ENCODE measurements around the gene ZCCHC14.
"Not testable (repeated sequence)": the region's sequence is repeated elsewhere in the genome, so short reads cannot be mapped to it uniquely, and the experiment has no call there.

ZCCHC14 gene

DNA sequence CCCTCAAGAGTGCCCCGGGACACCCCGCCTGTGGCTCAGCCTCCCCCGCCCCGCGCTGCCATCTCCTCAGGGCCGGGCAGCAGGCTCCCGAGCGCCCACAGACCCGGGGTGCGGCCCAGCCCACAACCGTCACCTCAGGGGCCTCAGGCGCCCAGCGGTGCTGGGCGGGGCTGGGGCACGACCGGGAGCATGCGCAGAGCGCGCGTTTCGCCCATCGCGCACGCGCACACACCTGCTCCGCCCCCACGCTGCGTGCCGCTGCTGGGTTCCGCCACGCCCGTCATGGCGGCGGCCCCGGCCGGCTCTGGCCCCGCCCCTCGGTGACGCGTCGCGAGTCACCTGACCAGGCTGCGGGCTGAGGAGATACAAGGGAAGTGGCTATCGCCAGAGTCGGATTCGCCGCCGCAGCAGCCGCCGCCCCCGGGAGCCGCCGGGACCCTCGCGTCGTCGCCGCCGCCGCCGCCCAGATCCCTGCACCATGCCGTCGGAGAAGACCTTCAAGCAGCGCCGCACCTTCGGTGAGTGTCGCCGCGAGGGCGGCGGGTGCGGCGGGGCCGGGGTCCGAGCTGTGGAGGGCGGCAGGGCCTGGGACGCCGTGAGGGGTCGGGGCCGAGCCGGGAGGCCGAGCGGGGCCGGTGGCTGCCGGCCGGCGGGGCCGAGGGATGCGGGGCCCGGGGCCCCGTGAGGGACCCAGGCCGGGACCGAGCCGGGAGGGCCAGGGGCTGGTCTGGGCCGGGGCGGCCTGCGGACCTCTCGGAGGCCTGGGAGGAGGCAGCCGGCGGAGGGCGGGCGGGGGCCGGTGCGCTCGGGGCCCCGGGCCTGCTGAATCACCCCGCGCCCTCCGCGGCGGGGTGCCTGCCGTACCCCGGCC is 100.6 kb downstream of the ZCCHC14 start, which contains the start of gene MAP1LC3B:
TSS of gene MAP1LC3B (plus strand) at position 387 of the 871 bp plus-strand sequence. CDS start at position 479, 92 bp downstream.
- Histone ChIP-seq H3K36me3 (peaks cover 15% of the 10 kb centered on the region), H3K4me1 (ENCODE audit: control insufficient read depth in 1 of 2, insufficient read depth in 1 of 2, low read depth in 1 of 2, low read length in 1 of 2) (peaks cover 55 to 57% of the 10 kb centered on the region in 2 experiments), H3K27ac (peak within 1 kb of the TSS; percentile 93), H3K9me3 (no peaks in the 10 kb centered on the region), H3K4me3 (ENCODE audit: low read depth in 1 of 2, low read length in 1 of 2) (peak within 1 kb of the TSS; percentile 78 to 84), H3K27me3 (no peaks in the 10 kb centered on the region)
- TF ChIP-seq, protein P1, sequence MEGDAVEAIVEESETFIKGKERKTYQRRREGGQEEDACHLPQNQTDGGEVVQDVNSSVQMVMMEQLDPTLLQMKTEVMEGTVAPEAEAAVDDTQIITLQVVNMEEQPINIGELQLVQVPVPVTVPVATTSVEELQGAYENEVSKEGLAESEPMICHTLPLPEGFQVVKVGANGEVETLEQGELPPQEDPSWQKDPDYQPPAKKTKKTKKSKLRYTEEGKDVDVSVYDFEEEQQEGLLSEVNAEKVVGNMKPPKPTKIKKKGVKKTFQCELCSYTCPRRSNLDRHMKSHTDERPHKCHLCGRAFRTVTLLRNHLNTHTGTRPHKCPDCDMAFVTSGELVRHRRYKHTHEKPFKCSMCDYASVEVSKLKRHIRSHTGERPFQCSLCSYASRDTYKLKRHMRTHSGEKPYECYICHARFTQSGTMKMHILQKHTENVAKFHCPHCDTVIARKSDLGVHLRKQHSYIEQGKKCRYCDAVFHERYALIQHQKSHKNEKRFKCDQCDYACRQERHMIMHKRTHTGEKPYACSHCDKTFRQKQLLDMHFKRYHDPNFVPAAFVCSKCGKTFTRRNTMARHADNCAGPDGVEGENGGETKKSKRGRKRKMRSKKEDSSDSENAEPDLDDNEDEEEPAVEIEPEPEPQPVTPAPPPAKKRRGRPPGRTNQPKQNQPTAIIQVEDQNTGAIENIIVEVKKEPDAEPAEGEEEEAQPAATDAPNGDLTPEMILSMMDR (IDR thresholded peaks at IDR 0.05) = peak; percentile 27

DNA sequence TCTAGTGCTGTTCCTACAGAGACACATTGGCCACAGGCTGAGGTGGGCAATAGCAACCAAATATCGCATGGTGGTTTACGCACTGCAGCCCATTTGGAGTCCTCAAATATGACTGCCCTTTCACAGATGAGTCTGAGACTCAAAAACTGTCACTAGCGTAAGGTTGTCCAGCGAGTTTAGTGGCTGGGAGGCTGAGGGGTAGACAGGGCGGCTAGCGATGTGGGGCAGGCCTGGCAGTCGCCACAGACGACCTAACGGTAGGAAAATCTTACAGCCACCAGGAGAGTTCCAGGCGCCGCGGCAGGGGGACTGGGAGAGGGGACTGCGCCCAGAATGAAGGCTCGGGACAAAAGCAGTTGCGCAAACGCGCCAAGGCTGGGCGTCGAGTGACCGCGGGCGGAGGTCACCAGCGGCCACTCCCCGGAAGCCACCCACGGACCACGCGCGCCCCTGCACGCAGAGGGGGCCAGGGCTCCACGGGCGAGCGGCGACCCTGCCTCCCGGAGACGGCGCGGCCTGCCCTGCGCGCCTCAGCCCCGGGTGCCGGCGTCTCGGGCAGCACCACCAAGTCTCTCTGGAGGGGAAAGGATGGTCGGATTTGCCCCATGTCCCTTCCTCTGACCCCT is 101.4 kb downstream of the ZCCHC14 start:
- Histone ChIP-seq H3K27ac (peak overlapping the region; percentile 93), H3K36me3 (peaks cover 9% of the 10 kb centered on the region), H3K4me1 (ENCODE audit: control insufficient read depth in 1 of 2, insufficient read depth in 1 of 2, low read depth in 1 of 2, low read length in 1 of 2) (peaks cover 58 to 60% of the 10 kb centered on the region in 2 experiments), H3K27me3 (no peaks in the 10 kb centered on the region), H3K4me3 (ENCODE audit: low read depth in 1 of 2, low read length in 1 of 2) (peak overlapping the region; percentile 78 to 84), H3K9me3 (no peaks in the 10 kb centered on the region)
- TF ChIP-seq, protein P1 (IDR thresholded peaks at IDR 0.05) = no peak

- Histone ChIP-seq H3K36me3 (peaks cover 3% of the 10 kb centered on the region), H3K27ac (peak overlapping the region; percentile 93), H3K4me3 (ENCODE audit: low read depth in 1 of 2, low read length in 1 of 2) (peak overlapping the region; percentile 78 to 84), H3K4me1 (ENCODE audit: control insufficient read depth in 1 of 2, insufficient read depth in 1 of 2, low read depth in 1 of 2, low read length in 1 of 2) (peaks cover 58 to 60% of the 10 kb centered on the region in 2 experiments), H3K9me3 (no peaks in the 10 kb centered on the region), H3K27me3 (no peaks in the 10 kb centered on the region)
- TF ChIP-seq, protein P1 (IDR thresholded peaks at IDR 0.05) = no peak
These were observed 102.0 kb downstream of the ZCCHC14 start for GRCh38 chr16:87390641-87391323.

DNA sequence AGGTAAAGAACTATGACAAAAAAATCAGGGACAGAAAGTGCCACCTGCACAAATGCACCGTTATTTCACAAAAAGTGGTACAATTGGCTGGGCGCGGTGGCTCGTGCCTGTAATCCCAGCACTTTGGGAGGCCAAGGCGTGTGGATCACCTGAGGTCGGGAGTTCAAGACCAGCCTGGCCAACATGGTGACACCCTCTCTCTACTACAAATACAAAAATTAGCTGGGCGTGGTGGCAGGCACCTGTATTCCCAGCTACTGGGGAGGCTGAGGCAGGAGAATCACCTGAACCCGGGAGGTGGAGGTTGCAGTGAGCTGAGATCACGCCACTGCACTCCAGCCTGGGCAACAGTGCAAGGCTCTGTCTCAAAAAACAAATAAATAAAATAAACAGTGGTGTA is 102.9 kb downstream of the ZCCHC14 start:
- not testable (repeated sequence) for H3K27me3 ChIP-seq; H3K9me3 ChIP-seq; H3K36me3 ChIP-seq; H3K4me3 ChIP-seq (ENCODE audit: low read depth in 1 of 2, low read length in 1 of 2)
- H3K4me1 ChIP-seq (ENCODE audit: control insufficient read depth in 1 of 2, insufficient read depth in 1 of 2, low read depth in 1 of 2, low read length in 1 of 2) = peaks cover 53 to 59% of the 10 kb centered on the region in 2 experiments
- peak overlapping the region; percentile 94 for H3K27ac ChIP-seq

GRCh38 chr16:87389245-87389644 is 103.6 kb downstream of the ZCCHC14 start:
- Histone ChIP-seq H3K4me3 (ENCODE audit: low read depth in 1 of 2, low read length in 1 of 2) (no peak overlapping the region), H3K27ac (peak overlapping the region; percentile 94), H3K36me3 (no peaks in the 10 kb centered on the region), H3K4me1 (ENCODE audit: control insufficient read depth in 1 of 2, insufficient read depth in 1 of 2, low read depth in 1 of 2, low read length in 1 of 2) (peaks cover 52 to 57% of the 10 kb centered on the region in 2 experiments), H3K27me3 (no peaks in the 10 kb centered on the region), H3K9me3 (no peaks in the 10 kb centered on the region)
- TF ChIP-seq, protein P1 (IDR thresholded peaks at IDR 0.05) = no peak

All from neutrophil (primary cell).